H9 (cell line): ENCODE data around the gene TAAR9. TPM values are rescaled to one million over a fixed set of nuclear protein-coding genes. Genes with fewer than 3 reads are reported as not detected.

ENCODE experiments used
- DNase-seq: peaks from one replicate; pipeline ENCODE4 v3.0.0-alpha.2; 2017
- H2AFZ ChIP-seq: one replicate; pipeline ENCODE4 v1.6.1; 2013; ENCODE audit warnings: mild to moderate bottlenecking, low read length, control low read depth, moderate library complexity
- H2AK5ac ChIP-seq: 2 replicates; pipeline ENCODE4 v1.6.1; 2013; ENCODE audit warnings: low read length, control low read depth, mixed read lengths; ENCODE audit not compliant: insufficient read length
- H2BK120ac ChIP-seq: one replicate; pipeline ENCODE4 v1.6.1; 2013; ENCODE audit warnings: low read depth, mild to moderate bottlenecking, low read length, control low read depth, inconsistent platforms; ENCODE audit not compliant: poor library complexity, severe bottlenecking
- H2BK12ac ChIP-seq: 2 replicates; pipeline ENCODE4 v1.6.1; 2013; ENCODE audit warnings: low read length, control low read depth, mixed read lengths, low read depth; ENCODE audit not compliant: insufficient read length
- H2BK15ac ChIP-seq: 2 replicates; pipeline ENCODE4 v1.6.1; 2013; ENCODE audit warnings: low read depth, low read length, control low read depth
- H2BK20ac ChIP-seq: one replicate; pipeline ENCODE4 v1.6.1; 2013; ENCODE audit warnings: low read depth, mild to moderate bottlenecking, low read length, control low read depth, inconsistent platforms; ENCODE audit not compliant: poor library complexity, severe bottlenecking
- H2BK5ac ChIP-seq: 2 replicates; pipeline ENCODE4 v1.6.1; 2013; ENCODE audit warnings: low read length, control low read depth, mixed read lengths; ENCODE audit not compliant: insufficient read length
- H3K14ac ChIP-seq: 2 replicates; pipeline ENCODE4 v1.6.1; 2013; ENCODE audit warnings: low read length, control low read depth; ENCODE audit not compliant: insufficient read depth
- H3K18ac ChIP-seq: 2 replicates; pipeline ENCODE4 v1.6.1; 2013; ENCODE audit warnings: low read depth, mild to moderate bottlenecking, mixed read lengths, low read length, control low read depth; ENCODE audit not compliant: insufficient read length
- H3K23ac ChIP-seq: 2 replicates; pipeline ENCODE4 v1.6.1; 2013; ENCODE audit warnings: low read length, control low read depth, mixed read lengths, low read depth; ENCODE audit not compliant: insufficient read length
- H3K23me2 ChIP-seq: 2 replicates; pipeline ENCODE4 v1.6.1; 2013; ENCODE audit warnings: low read depth, mild to moderate bottlenecking, mixed read lengths, low read length, control low read depth; ENCODE audit not compliant: insufficient read length, poor library complexity, severe bottlenecking
- H3K27ac ChIP-seq: 2 replicates; pipeline ENCODE4 v1.5.1; 2013; ENCODE audit warnings: low read length, control low read depth, mixed read lengths, low read depth; ENCODE audit not compliant: insufficient read length
- H3K27me3 ChIP-seq: 2 replicates; pipeline ENCODE4 v1.6.1; 2013; ENCODE audit warnings: low read length, control low read depth, inconsistent platforms; ENCODE audit not compliant: insufficient read depth
- H3K4ac ChIP-seq: 2 replicates; pipeline ENCODE4 v1.6.1; 2013; ENCODE audit warnings: low read depth, mild to moderate bottlenecking, control low read depth, inconsistent platforms, low read length, moderate library complexity
- H3K4me1 ChIP-seq: 2 replicates; pipeline ENCODE4 v1.6.1; 2013; ENCODE audit warnings: low read length, control low read depth, inconsistent platforms; ENCODE audit not compliant: insufficient read depth
- H3K4me2 ChIP-seq: 2 replicates; pipeline ENCODE4 v1.6.1; 2013; ENCODE audit warnings: low read length, control low read depth, mixed read lengths; ENCODE audit not compliant: insufficient read length, insufficient read depth
- H3K56ac ChIP-seq: 2 replicates; pipeline ENCODE4 v1.6.1; 2013; ENCODE audit warnings: low read depth, mild to moderate bottlenecking, mixed read lengths, low read length, control low read depth; ENCODE audit not compliant: insufficient read length
- H3K79me1 ChIP-seq: 2 replicates; pipeline ENCODE4 v1.6.1; 2013; ENCODE audit warnings: low read depth, mild to moderate bottlenecking, moderate library complexity, low read length, control low read depth, inconsistent platforms; ENCODE audit not compliant: insufficient read depth, poor library complexity, severe bottlenecking
- H3K79me2 ChIP-seq: 2 replicates; pipeline ENCODE4 v1.6.1; 2013; ENCODE audit warnings: low read length, control low read depth, inconsistent platforms; ENCODE audit not compliant: insufficient read depth
- H3K9ac ChIP-seq: 2 replicates; pipeline ENCODE4 v1.6.1; 2013; ENCODE audit warnings: low read length, control low read depth, mixed read lengths; ENCODE audit not compliant: insufficient read length; ENCODE audit errors: extremely low read depth
- H3K9me3 ChIP-seq: one replicate; pipeline ENCODE4 v1.6.1; 2013; ENCODE audit warnings: low read depth, low read length, inconsistent platforms; ENCODE audit not compliant: control insufficient read depth
- H3T11ph ChIP-seq: one replicate; pipeline ENCODE4 v1.6.1; 2013; ENCODE audit warnings: mild to moderate bottlenecking, low read length, control low read depth, inconsistent platforms
- H4K20me1 ChIP-seq: one replicate; pipeline ENCODE4 v1.6.1; 2013; ENCODE audit not compliant: control insufficient read depth, insufficient read length, insufficient read depth
- H4K5ac ChIP-seq: 2 replicates; pipeline ENCODE4 v1.6.1; 2013; ENCODE audit warnings: low read depth, mild to moderate bottlenecking, mixed read lengths, low read length, control low read depth; ENCODE audit not compliant: insufficient read length
- H4K8ac ChIP-seq: replicated peaks from 2 replicates; pipeline ENCODE4 v1.6.1; 2013; ENCODE audit warnings: low read length, control low read depth, mixed read lengths, low read depth; ENCODE audit not compliant: insufficient read length
- H4K91ac ChIP-seq: 2 replicates; pipeline ENCODE4 v1.6.1; 2013; ENCODE audit warnings: low read depth, mild to moderate bottlenecking, moderate library complexity, mixed read lengths, low read length, control low read depth; ENCODE audit not compliant: insufficient read length
- H3K27ac Mint-ChIP-seq, 3 experiments: 2 replicates in 2 of 3; 3 replicates in 1 of 3; pipeline ENCODE4 v1.8.0; 2020 to 2021; ENCODE audit warnings: mixed read lengths in 3 of 3, mild to moderate bottlenecking in 1 of 3, moderate library complexity in 1 of 3
- H3K27me3 Mint-ChIP-seq: 2 replicates; pipeline ENCODE4 v1.8.0; 2021; ENCODE audit warnings: low read depth, mild to moderate bottlenecking, moderate library complexity, mixed read lengths
- H3K36me3 Mint-ChIP-seq, 3 experiments: 2 replicates in 2 of 3; 3 replicates in 1 of 3; pipeline ENCODE4 v1.8.0; 2020 to 2021; ENCODE audit warnings: low read depth in 3 of 3, mixed read lengths in 3 of 3; ENCODE audit not compliant: insufficient read depth in 1 of 3
- H3K4me1 Mint-ChIP-seq, 2 experiments: 2 replicates each; pipeline ENCODE4 v1.8.0; 2020; ENCODE audit warnings: mixed read lengths in 2 of 2
- H3K4me3 Mint-ChIP-seq, 2 experiments: 2 replicates in 1 of 2; 3 replicates in 1 of 2; pipeline ENCODE4 v1.8.0; 2020 to 2021; ENCODE audit warnings: mild to moderate bottlenecking in 2 of 2, mixed read lengths in 2 of 2, moderate library complexity in 1 of 2
- H3K9me3 Mint-ChIP-seq, 2 experiments: 2 replicates in 1 of 2; 3 replicates in 1 of 2; pipeline ENCODE4 v1.8.0; 2020; ENCODE audit warnings: mild to moderate bottlenecking in 2 of 2, mixed read lengths in 2 of 2, moderate library complexity in 1 of 2
- WGBS: extraction: QIAGEN DNeasy Blood & Tissue Kit; methylation state at CpG from one replicate; pipeline ENCODE4 v1.1.7; 2013; ENCODE audit warnings: missing lambda C conversion rate, low lambda C conversion rate, mixed read lengths; ENCODE audit not compliant: insufficient read length; ENCODE audit errors: extremely low coverage; 5-methylcytosine and 5-hydroxymethylcytosine counted together
- total RNA-seq: library from RNA; stranded (reverse); gene quantifications from 2 replicates; pipeline ENCODE4 v1.2.1, GENCODE V29; 2021
- TF ChIP-seq, protein P1 (sequence below): fragments of 200-600 bp; sonication (generic); conservative IDR thresholded peaks from 3 replicates; pipeline ENCODE4 v1.8.0; 2021; ENCODE audit warnings: antibody characterized with exemption, mild to moderate bottlenecking

The TAAR9 gene
- total RNA-seq, 1 experiment from 2014 or later, result not detected

DNA sequence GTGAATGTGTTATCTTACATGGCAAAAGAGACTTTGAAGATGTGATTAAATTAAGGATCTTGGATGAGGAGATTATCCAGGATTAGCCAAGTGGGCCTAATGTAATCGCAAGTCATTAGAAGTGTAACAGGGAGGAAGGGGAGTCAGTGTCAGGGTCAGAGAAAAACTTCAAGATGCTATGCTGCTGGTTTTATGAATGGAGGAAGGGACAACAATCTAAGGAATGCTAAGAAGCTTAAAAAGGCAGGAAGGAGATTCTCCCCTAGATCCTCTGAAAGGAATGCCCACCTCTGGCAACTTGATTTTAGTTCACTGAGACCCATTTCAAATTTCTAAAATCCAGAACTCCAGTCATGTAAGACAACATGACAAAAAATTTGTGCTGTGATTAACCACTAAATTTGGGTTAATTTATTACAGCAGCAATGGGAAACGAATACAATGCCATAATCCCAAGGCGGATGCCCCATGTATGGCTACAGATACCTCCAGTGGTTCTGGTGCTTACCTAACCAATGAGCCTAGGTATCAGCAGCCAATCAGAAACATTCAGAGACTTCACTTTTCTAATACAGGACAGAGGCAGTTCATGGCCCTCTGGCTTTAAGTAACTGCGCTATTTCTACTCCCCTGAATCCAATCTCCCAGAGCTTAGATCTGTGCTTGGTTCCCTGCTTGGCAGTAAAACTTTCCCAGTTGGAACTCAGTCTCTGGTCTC lies 10.8 kb downstream of the TAAR9 start:
- H3K27me3 ChIP-seq, result no peaks in the 10 kb centered on the region
- WGBS, result no CpG with 5 or more reads among the region's 4 CpGs
- no peak overlapping the region for H4K5ac ChIP-seq
- H3K4me1 ChIP-seq, result peaks cover 9% of the 10 kb centered on the region; the same call in 1 of the 2 replicates
- H2BK20ac ChIP-seq, result no peak overlapping the region
- no peak overlapping the region for H4K8ac ChIP-seq
- Mint-ChIP-seq H3K9me3 (no peaks in the 10 kb centered on the region), H3K4me3 (no peak overlapping the region), H3K36me3 (no peaks in the 10 kb centered on the region), H3K27me3 (no peaks in the 10 kb centered on the region), H3K4me1 (peaks cover 21 to 25% of the 10 kb centered on the region in 2 experiments), H3K27ac (peak overlapping the region in 2 of 3 experiments; percentile 26 to 74; a peak in 2 of 7 replicates)
- H3K56ac ChIP-seq, result no peak overlapping the region
- no peak overlapping the region for H3K4me2 ChIP-seq
- H3K79me1 ChIP-seq, result no peaks in the 10 kb centered on the region
- DNase-seq, result no peak
- no peaks in the 10 kb centered on the region for H3K79me2 ChIP-seq
- no peak overlapping the region for H3K4ac ChIP-seq
- no peak overlapping the region for H2BK15ac ChIP-seq
- no peak overlapping the region for H3K14ac ChIP-seq
- H4K20me1 ChIP-seq, result no peaks in the 10 kb centered on the region
- no peak overlapping the region for H4K91ac ChIP-seq
- no peak overlapping the region for H2AFZ ChIP-seq
- no peak overlapping the region for H3K9ac ChIP-seq
- no peak overlapping the region for H2AK5ac ChIP-seq
- no peak overlapping the region for H2BK12ac ChIP-seq
- no peak overlapping the region for H3K23ac ChIP-seq
- H2BK5ac ChIP-seq, result no peak overlapping the region
- no peak overlapping the region for H3K18ac ChIP-seq
- H2BK120ac ChIP-seq, result no peak overlapping the region
- no peaks in the 10 kb centered on the region for H3K23me2 ChIP-seq
- H3T11ph ChIP-seq, result no peak overlapping the region
- no peak overlapping the region for H3K27ac ChIP-seq
- H3K9me3 ChIP-seq, result no peaks in the 10 kb centered on the region
- TF ChIP-seq, protein P1, sequence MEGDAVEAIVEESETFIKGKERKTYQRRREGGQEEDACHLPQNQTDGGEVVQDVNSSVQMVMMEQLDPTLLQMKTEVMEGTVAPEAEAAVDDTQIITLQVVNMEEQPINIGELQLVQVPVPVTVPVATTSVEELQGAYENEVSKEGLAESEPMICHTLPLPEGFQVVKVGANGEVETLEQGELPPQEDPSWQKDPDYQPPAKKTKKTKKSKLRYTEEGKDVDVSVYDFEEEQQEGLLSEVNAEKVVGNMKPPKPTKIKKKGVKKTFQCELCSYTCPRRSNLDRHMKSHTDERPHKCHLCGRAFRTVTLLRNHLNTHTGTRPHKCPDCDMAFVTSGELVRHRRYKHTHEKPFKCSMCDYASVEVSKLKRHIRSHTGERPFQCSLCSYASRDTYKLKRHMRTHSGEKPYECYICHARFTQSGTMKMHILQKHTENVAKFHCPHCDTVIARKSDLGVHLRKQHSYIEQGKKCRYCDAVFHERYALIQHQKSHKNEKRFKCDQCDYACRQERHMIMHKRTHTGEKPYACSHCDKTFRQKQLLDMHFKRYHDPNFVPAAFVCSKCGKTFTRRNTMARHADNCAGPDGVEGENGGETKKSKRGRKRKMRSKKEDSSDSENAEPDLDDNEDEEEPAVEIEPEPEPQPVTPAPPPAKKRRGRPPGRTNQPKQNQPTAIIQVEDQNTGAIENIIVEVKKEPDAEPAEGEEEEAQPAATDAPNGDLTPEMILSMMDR, result no peak
